Left ventricle myocardium inferior (tissue), 1 donor: ENCODE results near the gene PLIN4. TPM values are rescaled to one million over a fixed set of nuclear protein-coding genes. Genes with fewer than 3 reads are reported as not detected.

Source experiments
- DNase-seq: peaks from one replicate; pipeline ENCODE4 v3.0.0-alpha.2; 2020
- H3K27ac ChIP-seq: fragments of 200-600 bp; replicated peaks from 2 replicates; pipeline ENCODE4 v1.8.0; 2021
- H3K27me3 ChIP-seq: fragments of 200-600 bp; 2 replicates; pipeline ENCODE4 v1.8.0; 2021; ENCODE audit warnings: low read depth
- H3K36me3 ChIP-seq: fragments of 200-600 bp; 2 replicates; pipeline ENCODE4 v1.8.0; 2021
- H3K4me1 ChIP-seq: fragments of 200-600 bp; 2 replicates; pipeline ENCODE4 v1.8.0; 2021
- H3K4me3 ChIP-seq: fragments of 200-600 bp; 2 replicates; pipeline ENCODE4 v1.8.0; 2021; ENCODE audit warnings: mild to moderate bottlenecking, moderate library complexity
- H3K9me3 ChIP-seq: fragments of 200-600 bp; replicated peaks from 2 replicates; pipeline ENCODE4 v1.8.0; 2021
- CTCF ChIP-seq: fragments of 200-600 bp; IDR thresholded peaks from 2 replicates; pipeline ENCODE4 v1.8.0; 2021; ENCODE audit warnings: antibody characterized with exemption, mild to moderate bottlenecking, borderline replicate concordance
- intact Hi-C: fragments of 100-400 bp; cut with micrococcal nuclease; formaldehyde crosslinking; loops from one replicate; pipeline ENCODE4 v1.11.0; 2022
- total RNA-seq: library from RNA; stranded (reverse); fragmentation: NEBNext Ultra II Directional; extraction: Animal tissue kit (Norgen Biotek cat#: 25700); gene quantifications from one replicate; pipeline ENCODE4 v1.2.1, GENCODE V29; 2021
- donor health status: DM: no; HTN: yes; CAD: no; lungs with severe emphysema.

PLIN4 gene
- total RNA-seq, 1 donor from 2014 or later: 162 TPM

GRCh38 chr19:4524808-4525562 lies 6.7 kb upstream of the PLIN4 start:
- peak; percentile 80 for TF ChIP-seq CTCF
- DNase-seq: peak; percentile 58
- Histone ChIP-seq H3K27me3 (no peaks in the 10 kb centered on the region), H3K36me3 (no peaks in the 10 kb centered on the region), H3K9me3 (no peaks in the 10 kb centered on the region), H3K4me3 (no peak overlapping the region), H3K4me1 (peaks cover 2% of the 10 kb centered on the region), H3K27ac (no peak overlapping the region)
- intact Hi-C loops: no loop called here

GRCh38 chr19:4523306-4524110 lies 5.2 kb upstream of the PLIN4 start:
- DNase-seq: peak; percentile 51
- H3K9me3 ChIP-seq: no peaks in the 10 kb centered on the region
- no peaks in the 10 kb centered on the region for H3K36me3 ChIP-seq
- peaks cover 9% of the 10 kb centered on the region for H3K27me3 ChIP-seq
- intact Hi-C loops: no loop called here
- TF ChIP-seq CTCF: peak; percentile 71
- H3K4me1 ChIP-seq: peaks cover 16% of the 10 kb centered on the region
- no peak overlapping the region for H3K27ac ChIP-seq
- no peak overlapping the region for H3K4me3 ChIP-seq

GRCh38 chr19:4522291-4523002 lies 4.2 kb upstream of the PLIN4 start:
- peaks cover 14% of the 10 kb centered on the region for H3K27me3 ChIP-seq
- intact Hi-C loops: no loop called here
- H3K36me3 ChIP-seq: no peaks in the 10 kb centered on the region
- no peak overlapping the region for H3K4me3 ChIP-seq
- H3K27ac ChIP-seq: no peak overlapping the region
- no peak for TF ChIP-seq CTCF
- H3K4me1 ChIP-seq: peaks cover 25% of the 10 kb centered on the region
- no peaks in the 10 kb centered on the region for H3K9me3 ChIP-seq
- no peak for DNase-seq

- no peak overlapping the region for H3K27ac ChIP-seq
- no peaks in the 10 kb centered on the region for H3K9me3 ChIP-seq
- peaks cover 20% of the 10 kb centered on the region for H3K27me3 ChIP-seq
- DNase-seq: no peak
- no peak overlapping the region for H3K4me3 ChIP-seq
- intact Hi-C loops: no loop called here
- peaks cover 27% of the 10 kb centered on the region for H3K4me1 ChIP-seq
- no peak for TF ChIP-seq CTCF
- no peaks in the 10 kb centered on the region for H3K36me3 ChIP-seq
Measured at GRCh38 chr19:4521888-4522242, 3.6 kb upstream of the PLIN4 start.

- intact Hi-C loops: no loop called here
Measured at GRCh38 chr19:4521170-4521887, 3.0 kb upstream of the PLIN4 start.

More at GRCh38 chr19:4521170-4521887, 3.0 kb upstream of the PLIN4 start:
- no peaks in the 10 kb centered on the region for H3K9me3 ChIP-seq
- H3K27me3 ChIP-seq: peaks cover 26% of the 10 kb centered on the region
- peaks cover 2% of the 10 kb centered on the region for H3K36me3 ChIP-seq
- peaks cover 30% of the 10 kb centered on the region for H3K4me1 ChIP-seq
- peak overlapping the region; percentile 96 for H3K27ac ChIP-seq
- no peak for DNase-seq
- H3K4me3 ChIP-seq: no peak overlapping the region
- no peak for TF ChIP-seq CTCF
